ENCODE results near the gene PPOX. TPM values are rescaled to one million over a fixed set of nuclear protein-coding genes. Genes with fewer than 3 reads are reported as not detected.

Gene PPOX
- total RNA-seq, 2 experiments from 2014 or later, result 33.6 to 40.7 TPM

DNA sequence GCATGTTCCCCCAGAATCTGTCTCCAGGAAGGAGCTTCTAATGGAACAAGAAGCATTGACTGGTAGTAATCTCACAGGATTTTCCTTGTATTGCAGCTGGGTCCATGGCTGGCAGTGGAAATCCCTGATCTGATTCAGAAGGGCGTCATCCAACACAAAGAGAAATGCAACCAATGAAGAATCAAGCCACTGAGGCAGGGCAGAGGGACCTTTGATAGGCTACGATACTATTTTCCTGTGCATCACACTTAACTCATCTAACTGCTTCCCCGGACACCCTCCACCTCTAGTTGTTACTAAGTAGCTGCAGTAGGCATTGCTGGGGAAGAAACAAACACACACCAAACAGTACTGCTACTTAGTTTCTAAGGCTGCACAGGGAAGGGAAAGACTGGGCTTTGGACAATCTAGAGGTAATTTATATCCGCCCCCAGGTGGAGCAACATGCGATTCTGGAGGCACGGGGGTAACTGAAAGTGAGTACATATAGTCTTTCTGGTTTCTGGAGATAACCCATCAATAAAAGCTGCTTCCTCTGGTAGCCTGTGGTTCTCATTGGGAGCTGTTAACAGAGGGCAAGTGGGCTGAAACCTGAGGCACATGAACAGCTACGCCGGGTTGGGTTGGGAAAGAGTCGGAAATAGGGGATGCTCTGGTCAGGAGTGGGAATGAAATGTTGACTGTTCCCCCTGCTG is 7.8 kb upstream of the PPOX start:
- H3K9me3 Mint-ChIP-seq, result no peaks in the 10 kb centered on the region
- peaks cover 66% of the 10 kb centered on the region for H3K4me1 Mint-ChIP-seq
- no peaks in the 10 kb centered on the region for H3K27me3 Mint-ChIP-seq
- peak overlapping the region; percentile 91 for H3K4me3 Mint-ChIP-seq
- H3K27ac Mint-ChIP-seq, result peak overlapping the region; percentile 92
- peaks cover 55% of the 10 kb centered on the region for H3K36me3 Mint-ChIP-seq (ENCODE audit: low read depth)
- CTCF ChIA-PET, result interaction anchor here (0.7 to 2.0 kb wide), 7 partner anchors 9 to 61 kb away, joined by 3 to 8 read pairs (median 3); partner anchors contain the start of genes B4GALT3 and DEDD
- POLR2A ChIA-PET, result no interaction called here
- DNase-seq, result no peak

DNA sequence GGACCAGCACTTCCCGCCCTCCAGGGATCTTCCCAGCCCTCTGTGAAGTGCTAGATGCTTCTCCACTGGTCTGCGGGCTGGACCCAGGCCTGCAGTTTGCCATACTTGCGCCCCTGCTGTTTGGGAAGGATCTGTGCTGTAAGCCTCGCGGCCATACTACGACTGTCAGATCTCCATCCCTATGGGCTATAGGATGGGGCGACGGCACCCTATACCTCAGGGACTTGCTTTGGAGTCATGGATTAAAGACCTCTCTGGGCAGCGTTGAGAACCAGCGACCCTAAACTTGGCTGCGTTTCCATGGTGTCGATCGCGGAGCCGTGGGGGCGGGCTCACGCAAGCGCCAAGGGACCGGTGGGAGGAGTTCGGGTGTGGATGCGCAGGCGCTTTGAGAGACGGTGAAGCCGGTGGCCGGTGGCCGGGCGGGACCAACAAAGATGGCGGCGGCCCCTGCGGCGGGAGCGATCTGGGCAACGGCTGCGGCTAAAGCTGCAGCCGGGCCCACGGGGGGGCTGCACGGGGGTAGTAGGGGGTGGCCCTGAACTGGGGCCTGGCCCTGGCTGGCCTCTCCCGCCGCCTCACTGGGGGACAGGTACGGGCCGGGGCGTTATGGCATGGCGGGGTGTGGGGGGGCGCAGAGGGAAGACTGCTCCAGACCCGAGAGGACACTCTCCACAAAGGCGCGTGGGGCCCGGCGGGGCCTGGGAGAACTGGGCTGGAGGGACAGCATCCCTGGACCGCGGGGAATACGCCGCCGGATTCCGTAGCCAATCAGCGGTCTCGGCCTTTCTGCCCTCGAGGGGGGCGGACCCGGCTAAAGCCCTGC is 6.9 kb upstream of the PPOX start, which contains the start of gene USP21:
TSS of gene USP21 (plus strand) at position 414 of the 826 bp plus-strand sequence. CDS start 1,141 bp downstream, outside the sequence.
- ChIA-PET CTCF (interaction anchor here (1.5 to 2.0 kb wide), 3 partner anchors 8 to 35 kb away, joined by 3 to 8 read pairs (median 3); partner anchors contain the start of gene B4GALT3), POLR2A (no interaction called here)
- Mint-ChIP-seq H3K4me1 (peaks cover 71% of the 10 kb centered on the region), H3K27ac (peak within 1 kb of the TSS; percentile 92), H3K36me3 (ENCODE audit: low read depth) (peaks cover 60% of the 10 kb centered on the region), H3K9me3 (no peaks in the 10 kb centered on the region), H3K4me3 (peak within 1 kb of the TSS; percentile 91), H3K27me3 (no peaks in the 10 kb centered on the region)
- DNase-seq, result peak; percentile 93

DNA sequence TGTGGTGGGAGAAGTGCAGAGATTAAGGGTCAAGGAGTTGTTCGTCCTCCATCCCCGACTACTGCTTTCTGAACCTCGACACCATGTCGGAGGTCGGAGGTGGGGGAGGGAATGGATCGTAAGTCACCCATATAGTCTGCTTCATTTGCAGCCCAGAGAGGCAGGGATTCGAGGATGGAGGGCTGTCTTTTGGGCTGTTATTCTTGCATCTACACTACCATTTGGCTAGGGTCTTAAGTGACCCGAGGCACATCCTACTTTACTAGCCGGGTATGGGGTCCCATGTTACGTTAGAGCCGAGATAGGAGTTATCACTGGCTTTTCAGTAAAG is 6.3 kb upstream of the PPOX start:
- H3K27ac Mint-ChIP-seq, result peak overlapping the region; percentile 92
- H3K27me3 Mint-ChIP-seq, result no peaks in the 10 kb centered on the region
- no peak for DNase-seq
- POLR2A ChIA-PET, result no interaction called here
- H3K36me3 Mint-ChIP-seq (ENCODE audit: low read depth), result peaks cover 60% of the 10 kb centered on the region
- H3K9me3 Mint-ChIP-seq, result no peaks in the 10 kb centered on the region
- H3K4me3 Mint-ChIP-seq, result peak overlapping the region; percentile 91
- peaks cover 71% of the 10 kb centered on the region for H3K4me1 Mint-ChIP-seq
- CTCF ChIA-PET, result no interaction called here

DNA sequence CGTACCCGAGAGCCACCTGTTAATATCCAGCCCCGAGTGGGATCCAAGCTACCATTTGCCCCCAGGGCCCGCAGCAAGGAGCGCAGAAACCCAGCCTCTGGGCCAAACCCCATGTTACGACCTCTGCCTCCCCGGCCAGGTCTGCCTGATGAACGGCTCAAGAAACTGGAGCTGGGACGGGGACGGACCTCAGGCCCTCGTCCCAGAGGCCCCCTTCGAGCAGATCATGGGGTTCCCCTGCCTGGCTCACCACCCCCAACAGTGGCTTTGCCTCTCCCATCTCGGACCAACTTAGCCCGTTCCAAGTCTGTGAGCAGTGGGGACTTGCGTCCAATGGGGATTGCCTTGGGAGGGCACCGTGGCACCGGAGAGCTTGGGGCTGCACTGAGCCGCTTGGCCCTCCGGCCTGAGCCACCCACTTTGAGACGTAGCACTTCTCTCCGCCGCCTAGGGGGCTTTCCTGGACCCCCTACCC is 5.5 kb upstream of the PPOX start:
- peak overlapping the region; percentile 91 for H3K4me3 Mint-ChIP-seq
- no peak overlapping the region for H3K27ac Mint-ChIP-seq
- ChIA-PET POLR2A (no interaction called here), CTCF (interaction anchor here (0.6 to 1.5 kb wide), 4 partner anchors 15 to 66 kb away, joined by 3 to 7 read pairs (median 3); partner anchors contain the start of gene TOMM40L)
- H3K9me3 Mint-ChIP-seq, result no peaks in the 10 kb centered on the region
- H3K4me1 Mint-ChIP-seq, result peaks cover 70% of the 10 kb centered on the region
- H3K27me3 Mint-ChIP-seq, result no peaks in the 10 kb centered on the region
- no peak for DNase-seq
- peaks cover 55% of the 10 kb centered on the region for H3K36me3 Mint-ChIP-seq (ENCODE audit: low read depth)

DNA sequence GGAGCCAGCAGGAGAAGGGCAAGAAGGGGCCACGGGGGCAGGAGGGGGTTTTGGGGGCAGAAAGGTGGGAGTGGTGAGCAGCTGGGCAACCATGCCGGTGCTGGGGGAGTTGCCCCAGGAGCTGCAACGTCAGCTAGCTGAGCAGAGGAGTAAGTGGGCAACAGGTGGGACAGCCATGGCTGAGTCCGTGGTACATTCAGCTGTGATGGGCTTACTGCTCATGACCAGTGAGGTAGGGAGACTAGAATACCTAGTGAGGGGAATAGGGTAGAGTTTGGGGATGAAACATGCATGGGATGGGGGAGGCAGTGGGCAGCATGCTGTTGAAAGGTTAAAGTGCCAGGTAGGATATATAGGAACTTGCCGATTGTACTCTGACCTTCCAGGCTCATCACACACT is 4.6 kb upstream of the PPOX start:
- DNase-seq, result no peak
- no peaks in the 10 kb centered on the region for H3K27me3 Mint-ChIP-seq
- H3K4me1 Mint-ChIP-seq, result peaks cover 72% of the 10 kb centered on the region
- peaks cover 51% of the 10 kb centered on the region for H3K36me3 Mint-ChIP-seq (ENCODE audit: low read depth)
- H3K9me3 Mint-ChIP-seq, result no peaks in the 10 kb centered on the region
- no peak overlapping the region for H3K27ac Mint-ChIP-seq
- no peak overlapping the region for H3K4me3 Mint-ChIP-seq
- POLR2A ChIA-PET, result interaction anchor here (0.5 to 0.7 kb wide), 2 partner anchors 154 to 225 kb away, joined by 3 read pairs; no protein-coding TSS in a partner anchor
- CTCF ChIA-PET, result interaction anchor here (0.6 to 1.5 kb wide), 6 partner anchors 13 to 130 kb away, joined by 3 to 7 read pairs (median 3); partner anchors contain the start of gene TOMM40L

DNA sequence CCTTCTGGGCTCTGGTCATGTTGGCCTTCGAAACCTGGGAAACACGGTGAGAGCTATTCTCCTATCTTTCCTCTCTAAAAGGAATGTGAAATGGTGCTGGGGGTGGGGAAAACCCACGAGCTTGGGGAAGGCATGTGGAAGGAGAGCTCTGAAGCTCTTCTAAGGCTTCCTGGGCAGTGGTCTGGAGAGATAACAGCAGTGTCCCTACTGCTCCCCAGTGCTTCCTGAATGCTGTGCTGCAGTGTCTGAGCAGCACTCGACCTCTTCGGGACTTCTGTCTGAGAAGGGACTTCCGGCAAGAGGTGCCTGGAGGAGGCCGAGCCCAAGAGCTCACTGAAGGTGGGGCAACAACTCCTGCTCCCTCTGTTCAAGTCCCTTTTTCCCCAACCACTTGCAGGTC is 4.2 kb upstream of the PPOX start:
- no peaks in the 10 kb centered on the region for H3K9me3 Mint-ChIP-seq
- peaks cover 49% of the 10 kb centered on the region for H3K36me3 Mint-ChIP-seq (ENCODE audit: low read depth)
- POLR2A ChIA-PET, result interaction anchor here (0.5 kb wide), 1 partner anchor 154 kb away, joined by 3 read pairs; no protein-coding TSS in a partner anchor
- CTCF ChIA-PET, result interaction anchor here (0.8 to 1.5 kb wide), 4 partner anchors 13 to 129 kb away, joined by 3 to 7 read pairs (median 4); no protein-coding TSS in a partner anchor
- H3K4me3 Mint-ChIP-seq, result no peak overlapping the region
- no peak for DNase-seq
- no peaks in the 10 kb centered on the region for H3K27me3 Mint-ChIP-seq
- H3K27ac Mint-ChIP-seq, result peak overlapping the region; percentile 31
- peaks cover 71% of the 10 kb centered on the region for H3K4me1 Mint-ChIP-seq

DNA sequence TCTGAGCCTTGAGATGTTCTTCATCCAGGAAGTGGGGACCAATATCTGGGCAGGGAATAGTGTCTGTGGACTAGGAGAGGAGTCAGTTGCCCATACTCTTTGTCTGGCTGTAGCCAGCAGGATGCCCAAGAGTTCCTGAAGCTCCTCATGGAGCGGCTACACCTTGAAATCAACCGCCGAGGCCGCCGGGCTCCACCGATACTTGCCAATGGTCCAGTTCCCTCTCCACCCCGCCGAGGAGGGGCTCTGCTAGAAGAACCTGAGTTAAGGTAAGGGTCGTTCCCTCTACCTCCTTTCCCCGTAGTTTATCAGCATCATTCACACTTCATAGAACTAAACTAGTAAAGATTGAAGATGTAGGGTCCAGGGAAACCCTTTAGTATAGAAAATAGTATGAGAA is 3.4 kb upstream of the PPOX start:
- no peak for DNase-seq
- peaks cover 42% of the 10 kb centered on the region for H3K36me3 Mint-ChIP-seq (ENCODE audit: low read depth)
- H3K4me1 Mint-ChIP-seq, result peaks cover 71% of the 10 kb centered on the region
- H3K27ac Mint-ChIP-seq, result no peak overlapping the region
- no peak overlapping the region for H3K4me3 Mint-ChIP-seq
- H3K9me3 Mint-ChIP-seq, result no peaks in the 10 kb centered on the region
- no peaks in the 10 kb centered on the region for H3K27me3 Mint-ChIP-seq
- ChIA-PET CTCF (interaction anchor here (1.2 to 1.4 kb wide), 2 partner anchors 14 to 128 kb away, joined by 3 to 4 read pairs; no protein-coding TSS in a partner anchor), POLR2A (no interaction called here)

DNA sequence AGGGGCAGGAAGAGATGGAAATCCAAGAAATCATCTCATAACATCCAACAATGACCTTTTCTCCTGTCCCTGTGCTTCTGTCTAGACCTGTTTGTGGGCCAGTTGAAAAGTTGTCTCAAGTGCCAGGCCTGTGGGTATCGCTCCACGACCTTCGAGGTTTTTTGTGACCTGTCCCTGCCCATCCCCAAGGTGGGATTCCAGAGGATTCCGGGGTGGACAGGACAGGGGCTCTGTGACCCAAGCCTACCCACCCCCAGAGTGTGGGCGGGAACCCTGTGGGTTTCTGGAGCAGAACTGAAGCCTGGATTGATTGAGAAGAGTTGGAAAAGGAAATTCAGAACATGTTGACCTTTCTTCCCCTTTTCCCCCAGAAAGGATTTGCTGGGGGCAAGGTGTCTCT is 2.4 kb upstream of the PPOX start:
- Mint-ChIP-seq H3K4me3 (no peak overlapping the region), H3K36me3 (ENCODE audit: low read depth) (peaks cover 34% of the 10 kb centered on the region), H3K4me1 (peaks cover 68% of the 10 kb centered on the region), H3K9me3 (no peaks in the 10 kb centered on the region), H3K27ac (no peak overlapping the region), H3K27me3 (no peaks in the 10 kb centered on the region)
- DNase-seq, result no peak
- POLR2A ChIA-PET, result no interaction called here
- CTCF ChIA-PET, result interaction anchor here (1.2 to 1.8 kb wide), 2 partner anchors 36 to 118 kb away, joined by 3 read pairs; partner anchors contain the start of gene USF1

DNA sequence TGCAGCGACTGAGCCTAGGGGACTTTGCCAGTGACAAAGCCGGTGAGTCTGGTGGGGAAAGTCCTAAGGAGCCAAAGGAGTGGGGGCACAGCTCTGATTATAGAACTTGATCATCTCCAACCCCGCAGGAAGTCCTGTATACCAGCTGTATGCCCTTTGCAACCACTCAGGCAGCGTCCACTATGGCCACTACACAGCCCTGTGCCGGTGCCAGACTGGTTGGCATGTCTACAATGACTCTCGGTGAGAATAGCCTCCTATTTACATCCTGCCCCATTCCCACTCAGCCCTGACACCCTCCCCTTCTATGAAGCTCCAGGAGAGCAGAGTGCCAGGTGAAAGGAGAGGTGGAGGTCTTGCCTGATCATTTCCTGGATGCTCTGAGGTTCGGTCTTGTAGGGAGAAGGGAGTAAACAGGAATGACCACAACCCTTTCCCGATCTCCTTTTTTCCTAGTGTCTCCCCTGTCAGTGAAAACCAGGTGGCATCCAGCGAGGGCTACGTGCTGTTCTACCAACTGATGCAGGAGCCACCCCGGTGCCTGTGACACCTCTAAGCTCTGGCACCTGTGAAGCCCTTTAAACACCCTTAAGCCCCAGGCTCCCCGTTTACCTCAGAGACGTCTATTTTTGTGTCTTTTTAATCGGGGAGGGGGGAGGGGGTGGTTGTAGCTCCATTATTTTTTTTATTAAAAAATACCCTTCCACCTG is 1.2 kb upstream of the PPOX start:
- ChIA-PET POLR2A (no interaction called here), CTCF (interaction anchor here (0.6 to 4.7 kb wide), 22 partner anchors 8 to 217 kb away, joined by 3 to 30 read pairs (median 5); partner anchors contain the start of genes ARHGAP30, B4GALT3, DEDD and FCER1G)
- H3K36me3 Mint-ChIP-seq (ENCODE audit: low read depth), result peaks cover 27% of the 10 kb centered on the region
- peaks cover 59% of the 10 kb centered on the region for H3K4me1 Mint-ChIP-seq
- H3K27me3 Mint-ChIP-seq, result no peaks in the 10 kb centered on the region
- DNase-seq, result no peak
- peak overlapping the region; percentile 39 for H3K4me3 Mint-ChIP-seq
- H3K9me3 Mint-ChIP-seq, result no peaks in the 10 kb centered on the region
- H3K27ac Mint-ChIP-seq, result peak overlapping the region; percentile 97

DNA sequence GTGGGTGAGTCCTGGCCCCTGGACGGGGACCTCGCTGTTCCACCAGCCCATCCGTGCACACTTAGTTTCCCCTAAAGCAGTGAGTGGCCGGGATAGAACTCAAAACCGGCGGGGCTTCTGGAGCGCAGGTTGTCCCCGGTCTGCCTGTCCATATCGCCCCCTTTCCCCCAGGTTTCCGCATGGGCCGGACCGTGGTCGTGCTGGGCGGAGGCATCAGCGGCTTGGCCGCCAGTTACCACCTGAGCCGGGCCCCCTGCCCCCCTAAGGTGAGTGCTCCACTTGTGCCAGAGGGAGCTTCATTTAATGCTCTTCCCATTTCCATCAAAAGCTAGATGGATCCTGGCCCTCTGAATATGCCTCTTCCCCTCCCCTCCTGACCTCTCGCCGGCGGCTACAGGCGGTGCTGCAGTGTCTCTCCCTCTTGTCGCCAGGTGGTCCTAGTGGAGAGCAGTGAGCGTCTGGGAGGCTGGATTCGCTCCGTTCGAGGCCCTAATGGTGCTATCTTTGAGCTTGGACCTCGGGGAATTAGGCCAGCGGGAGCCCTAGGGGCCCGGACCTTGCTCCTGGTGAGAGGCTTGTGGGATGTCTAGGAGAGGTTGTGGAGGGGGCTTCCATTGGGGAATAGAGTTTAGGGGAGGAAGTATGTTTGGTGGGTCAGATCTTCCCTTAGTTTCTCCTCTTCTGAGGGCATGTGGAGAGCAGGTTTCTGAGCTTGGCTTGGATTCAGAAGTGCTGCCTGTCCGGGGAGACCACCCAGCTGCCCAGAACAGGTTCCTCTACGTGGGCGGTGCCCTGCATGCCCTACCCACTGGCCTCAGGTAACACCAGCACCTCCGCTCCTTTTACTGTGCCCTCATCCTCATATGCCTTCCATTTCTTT is 683 bp downstream of the PPOX start:
- H3K4me3 Mint-ChIP-seq, result peak overlapping the region; percentile 85
- H3K9me3 Mint-ChIP-seq, result no peaks in the 10 kb centered on the region
- DNase-seq, result no peak
- peaks cover 30% of the 10 kb centered on the region for H3K36me3 Mint-ChIP-seq (ENCODE audit: low read depth)
- H3K27ac Mint-ChIP-seq, result peak overlapping the region; percentile 97
- ChIA-PET CTCF (interaction anchor here (0.6 to 4.7 kb wide), 22 partner anchors 9 to 233 kb away, joined by 3 to 30 read pairs (median 6); partner anchors contain the start of genes B4GALT3, DEDD, KLHDC9 and NDUFS2), POLR2A (interaction anchor here (0.5 to 1.3 kb wide), 2 partner anchors 16 to 147 kb away, joined by 3 to 6 read pairs; no protein-coding TSS in a partner anchor)
- peaks cover 42% of the 10 kb centered on the region for H3K4me1 Mint-ChIP-seq
- H3K27me3 Mint-ChIP-seq, result no peaks in the 10 kb centered on the region

DNA sequence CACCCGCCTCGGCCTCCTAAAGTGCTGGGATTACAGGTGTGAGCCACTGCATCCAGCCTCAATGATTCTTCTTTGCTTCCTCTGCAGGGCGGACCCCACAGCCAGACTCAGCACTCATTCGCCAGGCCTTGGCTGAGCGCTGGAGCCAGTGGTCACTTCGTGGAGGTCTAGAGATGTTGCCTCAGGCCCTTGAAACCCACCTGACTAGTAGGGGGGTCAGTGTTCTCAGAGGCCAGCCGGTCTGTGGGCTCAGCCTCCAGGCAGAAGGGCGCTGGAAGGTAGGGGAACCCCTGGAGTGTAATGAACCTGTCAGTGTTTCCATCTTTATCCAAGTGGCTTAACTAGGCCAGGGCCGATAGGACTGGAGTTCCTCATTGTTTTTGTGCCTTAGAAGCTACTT is 2.7 kb downstream of the PPOX start:
- POLR2A ChIA-PET, result no interaction called here
- Mint-ChIP-seq H3K4me1 (peaks cover 39% of the 10 kb centered on the region), H3K36me3 (ENCODE audit: low read depth) (peaks cover 33% of the 10 kb centered on the region), H3K27me3 (no peaks in the 10 kb centered on the region), H3K4me3 (no peak overlapping the region), H3K27ac (no peak overlapping the region), H3K9me3 (no peaks in the 10 kb centered on the region)
- DNase-seq, result no peak
- CTCF ChIA-PET, result interaction anchor here (1.0 to 4.7 kb wide), 5 partner anchors 8 to 57 kb away, joined by 3 to 30 read pairs (median 5); partner anchors contain the start of genes B4GALT3 and TOMM40L
